PC-9 (cell line): ENCODE data around the gene SIK3. TPM values are rescaled to one million over a fixed set of nuclear protein-coding genes. Genes with fewer than 3 reads are reported as not detected.

Experiments
- BruUV-seq: library from RNA; stranded (reverse); fragments of 400-500 nt; replicated peaks from 2 replicates; lab custom pipeline; 2021; lab: Mats Ljungman, UMichigan
- CTCF ChIA-PET: fragments of 300-600 bp; sonication (Branson Sonifier 250); formaldehyde crosslinking; loops from one replicate; lab custom pipeline; 2022; ENCODE audit warnings: antibody characterized with exemption; lab: Charles Lee
- POLR2A ChIA-PET: fragments of 300-600 bp; sonication (Branson Sonifier 250); formaldehyde crosslinking; loops from one replicate; lab custom pipeline; 2022; ENCODE audit warnings: antibody characterized with exemption; ENCODE audit not compliant: unreplicated experiment; lab: Charles Lee
- DNase-seq, 2 experiments: peaks; one replicate each; pipeline versions ENCODE4 v3.0.0 to v3.0.0-alpha.2; 2015 to 2022; ENCODE audit warnings: mixed read lengths in 1 of 2
- H2AFZ ChIP-seq: fragments of 200-600 bp; sonication (generic); 2 replicates; pipeline ENCODE4 v1.8.1; 2017; ENCODE audit warnings: antibody characterized with exemption
- H3F3A ChIP-seq: fragments of 200-600 bp; sonication (generic); 2 replicates; pipeline ENCODE4 v1.8.1; 2017; ENCODE audit warnings: antibody characterized with exemption, mild to moderate bottlenecking, low read depth; ENCODE audit not compliant: insufficient read depth
- H3K27ac ChIP-seq: fragments of 200-600 bp; sonication (generic); 2 replicates; pipeline ENCODE4 v1.6.1; 2016; ENCODE audit warnings: mixed run types
- H3K27me3 ChIP-seq: fragments of 200-600 bp; sonication (generic); 2 replicates; pipeline ENCODE4 v1.6.1; 2016; ENCODE audit warnings: low read depth, mixed run types; ENCODE audit not compliant: insufficient read depth
- H3K36me3 ChIP-seq: fragments of 200-600 bp; sonication (generic); 2 replicates; pipeline ENCODE4 v1.6.1; 2016; ENCODE audit warnings: low read depth, mixed run types
- H3K4me1 ChIP-seq: fragments of 200-600 bp; sonication (generic); replicated peaks from 2 replicates; pipeline ENCODE4 v1.6.1; 2016; ENCODE audit warnings: mixed run types; ENCODE audit not compliant: insufficient read depth
- H3K4me2 ChIP-seq: fragments of 200-600 bp; sonication (generic); 2 replicates; pipeline ENCODE4 v1.6.1; 2017; ENCODE audit warnings: mixed run types
- H3K4me3 ChIP-seq: fragments of 200-600 bp; sonication (generic); 2 replicates; pipeline ENCODE4 v1.6.1; 2016; ENCODE audit warnings: mixed run types
- H3K79me2 ChIP-seq: fragments of 200-600 bp; sonication (generic); 2 replicates; pipeline ENCODE4 v1.6.1; 2017; ENCODE audit warnings: low read depth, mixed run types
- H3K9me2 ChIP-seq: fragments of 200-600 bp; sonication (generic); 2 replicates; pipeline ENCODE4 v1.8.1; 2017; ENCODE audit warnings: mild to moderate bottlenecking; ENCODE audit not compliant: insufficient read depth
- H3K9me3 ChIP-seq: fragments of 200-600 bp; sonication (generic); 2 replicates; pipeline ENCODE4 v1.8.1; 2016; ENCODE audit warnings: low read depth; ENCODE audit not compliant: insufficient read depth
- H4K20me1 ChIP-seq: fragments of 200-600 bp; sonication (generic); 2 replicates; pipeline ENCODE4 v1.8.1; 2017; ENCODE audit not compliant: insufficient read depth
- EZH2 ChIP-seq: fragments of 200-600 bp; sonication (generic); IDR thresholded peaks from 2 replicates; pipeline ENCODE4 v1.8.0; 2017; ENCODE audit warnings: antibody characterized with exemption, low read depth
- intact Hi-C: fragments of 100-400 bp; cut with micrococcal nuclease; formaldehyde crosslinking; loops from one replicate; pipeline ENCODE4 v1.10.0; 2022; ENCODE audit not compliant: unreplicated experiment
- total RNA-seq: library from RNA; stranded (reverse); gene quantifications from 2 replicates; pipeline ENCODE4 v1.2.3, GENCODE V29; 2021
- TF ChIP-seq, protein P1 (sequence below): fragments of 200-600 bp; sonication (generic); conservative IDR thresholded peaks from 2 replicates; pipeline ENCODE4 v1.6.1; 2017; ENCODE audit warnings: mixed run types, antibody characterized with exemption, mild to moderate bottlenecking, moderate library complexity

Gene SIK3
- total RNA-seq, 1 experiment from 2014 or later = 30.2 TPM

DNA sequence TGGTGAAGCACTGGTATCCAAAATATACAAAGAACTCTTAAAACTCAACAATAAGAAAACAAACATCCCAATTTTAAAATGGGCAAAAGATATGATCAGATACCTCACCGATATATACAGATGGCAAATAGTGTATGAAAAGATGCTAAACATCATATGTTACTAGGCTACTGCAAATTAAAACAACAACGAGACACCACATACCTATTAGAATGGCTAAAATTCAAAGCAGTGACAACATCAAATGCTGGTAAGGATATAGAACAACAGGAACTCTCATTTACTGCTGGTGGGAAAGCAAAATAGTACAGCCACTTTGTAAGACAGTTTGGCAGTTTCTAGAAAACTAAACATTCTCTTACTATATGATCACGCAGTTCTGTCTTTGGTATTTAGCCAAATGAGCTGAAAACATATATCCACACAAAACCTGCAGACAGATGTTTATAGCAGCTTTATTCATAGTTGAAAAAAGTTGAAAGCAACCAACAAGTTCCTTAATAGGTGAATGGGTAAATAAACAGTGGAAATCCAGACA, 38.5 kb downstream of the SIK3 start:
- Histone ChIP-seq H3K4me1 (peaks cover 11% of the 10 kb centered on the region), H3K4me2 (no peak overlapping the region), H3K36me3 (no peaks in the 10 kb centered on the region), H2AFZ (no peak overlapping the region), H3K9me3 (no peaks in the 10 kb centered on the region), H3K27me3 (no peaks in the 10 kb centered on the region), H3K27ac (no peak overlapping the region), H3F3A (peaks cover 9% of the 10 kb centered on the region), H3K4me3 (no peak overlapping the region), H3K79me2 (peaks cover 77% of the 10 kb centered on the region), H4K20me1 (0 out of 2 replicates have a peak, but pooled peaks cover 7% of the 10 kb centered on the region), H3K9me2 (no peaks in the 10 kb centered on the region)
- CTCF ChIA-PET = no interaction called here
- intact Hi-C loops = no loop called here
- BruUV-seq = no TSS peak
- POLR2A ChIA-PET = interaction anchor here (0.7 kb wide), 1 partner anchor 11 kb away, joined by 4 read pairs; no protein-coding TSS in a partner anchor
- TF ChIP-seq, protein P1, sequence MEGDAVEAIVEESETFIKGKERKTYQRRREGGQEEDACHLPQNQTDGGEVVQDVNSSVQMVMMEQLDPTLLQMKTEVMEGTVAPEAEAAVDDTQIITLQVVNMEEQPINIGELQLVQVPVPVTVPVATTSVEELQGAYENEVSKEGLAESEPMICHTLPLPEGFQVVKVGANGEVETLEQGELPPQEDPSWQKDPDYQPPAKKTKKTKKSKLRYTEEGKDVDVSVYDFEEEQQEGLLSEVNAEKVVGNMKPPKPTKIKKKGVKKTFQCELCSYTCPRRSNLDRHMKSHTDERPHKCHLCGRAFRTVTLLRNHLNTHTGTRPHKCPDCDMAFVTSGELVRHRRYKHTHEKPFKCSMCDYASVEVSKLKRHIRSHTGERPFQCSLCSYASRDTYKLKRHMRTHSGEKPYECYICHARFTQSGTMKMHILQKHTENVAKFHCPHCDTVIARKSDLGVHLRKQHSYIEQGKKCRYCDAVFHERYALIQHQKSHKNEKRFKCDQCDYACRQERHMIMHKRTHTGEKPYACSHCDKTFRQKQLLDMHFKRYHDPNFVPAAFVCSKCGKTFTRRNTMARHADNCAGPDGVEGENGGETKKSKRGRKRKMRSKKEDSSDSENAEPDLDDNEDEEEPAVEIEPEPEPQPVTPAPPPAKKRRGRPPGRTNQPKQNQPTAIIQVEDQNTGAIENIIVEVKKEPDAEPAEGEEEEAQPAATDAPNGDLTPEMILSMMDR = no peak
- TF ChIP-seq EZH2 = no peak
- DNase-seq = no peak

DNA sequence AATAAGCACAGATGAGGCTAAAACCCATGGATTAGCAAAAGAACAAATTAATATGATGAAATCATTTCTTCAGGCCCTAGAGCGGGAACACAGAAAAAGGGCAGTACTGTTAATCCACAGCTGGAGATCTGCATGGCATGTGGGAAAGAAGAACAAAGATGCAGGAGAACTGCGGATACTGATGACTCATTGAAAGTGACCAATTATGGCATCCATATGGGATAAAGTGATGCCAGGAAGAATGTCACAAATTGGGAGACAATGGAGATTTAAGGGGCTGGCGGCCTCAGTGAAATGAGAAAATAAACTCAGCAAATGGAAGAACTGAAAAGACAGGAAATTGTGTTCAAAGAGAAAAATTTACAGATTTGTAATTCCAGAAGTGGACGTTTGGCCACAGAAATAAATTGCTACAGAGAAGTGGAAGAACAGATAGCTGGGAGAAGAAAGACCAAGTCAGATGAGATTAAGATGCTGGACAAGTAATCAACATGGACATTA, 39.4 kb downstream of the SIK3 start:
- H3K4me2 ChIP-seq = no peak overlapping the region
- intact Hi-C loops = no loop called here
- no peak for DNase-seq
- H3K79me2 ChIP-seq = peaks cover 70% of the 10 kb centered on the region
- peaks cover 2% of the 10 kb centered on the region for H3K4me1 ChIP-seq
- H4K20me1 ChIP-seq = 0 out of 2 replicates have a peak, but pooled peaks cover 7% of the 10 kb centered on the region
- no peak overlapping the region for H3K27ac ChIP-seq
- H3K9me3 ChIP-seq = no peaks in the 10 kb centered on the region
- H3K4me3 ChIP-seq = no peak overlapping the region
- ChIA-PET CTCF (no interaction called here), POLR2A (interaction anchor here (0.7 kb wide), 1 partner anchor 12 kb away, joined by 4 read pairs; no protein-coding TSS in a partner anchor)
- H3K27me3 ChIP-seq = no peaks in the 10 kb centered on the region
- H3F3A ChIP-seq = peaks cover under 1% of the 10 kb centered on the region; the same call in 1 of the 2 replicates
- H3K36me3 ChIP-seq = no peaks in the 10 kb centered on the region
- no peak overlapping the region for H2AFZ ChIP-seq
- TF ChIP-seq, protein P1 = no peak
- TF ChIP-seq EZH2 = no peak
- no peaks in the 10 kb centered on the region for H3K9me2 ChIP-seq
- BruUV-seq = no TSS peak

DNA sequence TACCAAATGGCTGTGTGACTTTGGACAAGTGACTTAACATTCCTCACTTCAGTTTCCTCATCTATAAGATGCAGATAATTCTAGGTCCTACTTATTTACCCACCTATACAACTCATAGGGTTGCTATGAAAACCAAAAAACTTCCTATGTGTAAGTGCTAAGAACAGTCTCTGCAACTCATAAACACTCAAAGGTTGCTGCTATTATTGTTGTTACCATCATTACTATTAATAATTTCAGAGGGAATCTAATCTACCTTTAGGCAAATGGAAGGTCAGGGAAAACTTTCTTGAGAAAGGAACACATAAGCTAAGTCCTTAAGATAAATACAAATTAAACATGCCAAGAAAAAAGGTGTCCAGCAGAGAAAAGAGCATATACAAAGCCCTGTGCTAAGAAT, 40.5 kb downstream of the SIK3 start:
- BruUV-seq = no TSS peak
- Histone ChIP-seq H3K27ac (no peak overlapping the region), H3K4me3 (no peak overlapping the region), H3F3A (peaks cover 2% of the 10 kb centered on the region; the same call in 1 of the 2 replicates), H3K27me3 (no peaks in the 10 kb centered on the region), H3K4me1 (no peaks in the 10 kb centered on the region), H3K9me3 (no peaks in the 10 kb centered on the region), H2AFZ (no peak overlapping the region), H3K36me3 (no peaks in the 10 kb centered on the region), H3K79me2 (peaks cover 59% of the 10 kb centered on the region), H3K4me2 (no peak overlapping the region), H3K9me2 (no peaks in the 10 kb centered on the region), H4K20me1 (0 out of 2 replicates have a peak, but pooled peaks cover 7% of the 10 kb centered on the region)
- TF ChIP-seq, protein P1 = no peak
- no peak for TF ChIP-seq EZH2
- DNase-seq = no peak
- ChIA-PET POLR2A (no interaction called here), CTCF (interaction anchor here (0.6 kb wide), 1 partner anchor 35 kb away, joined by 9 read pairs; no protein-coding TSS in a partner anchor)
- intact Hi-C loops = no loop called here
